Stimulated activated memory B cell treated with anti-CD40 and anti-IgM and Interleukin-4, amounts not matched to agents 10 μg/mL and 1 μg/mL and 100 μg/mL, for 72 hours (primary cell): Measurements from ENCODE around the gene TMEM191C.
"Not testable (repeated sequence)": the region's sequence is repeated elsewhere in the genome, so short reads cannot be mapped to it uniquely, and the experiment has no call there.

Source experiments
- ATAC-seq: fragments of 150-1000 bp; cut with Tn5 transposase; 2 replicates; pipeline ENCODE4 v1.10.0; 2021
- H3K27ac Mint-ChIP-seq: one replicate; pipeline ENCODE4 v1.8.0; 2022; ENCODE audit warnings: mild to moderate bottlenecking, mixed read lengths
- H3K27me3 Mint-ChIP-seq: one replicate; pipeline ENCODE4 v1.8.0; 2022; ENCODE audit warnings: mixed read lengths
- H3K36me3 Mint-ChIP-seq: one replicate; pipeline ENCODE4 v1.8.0; 2022; ENCODE audit warnings: mixed read lengths
- H3K4me1 Mint-ChIP-seq: one replicate; pipeline ENCODE4 v1.8.0; 2022; ENCODE audit warnings: mixed read lengths
- H3K4me3 Mint-ChIP-seq: one replicate; pipeline ENCODE4 v1.8.0; 2022; ENCODE audit warnings: mild to moderate bottlenecking, moderate library complexity, mixed read lengths
- H3K9me3 Mint-ChIP-seq: one replicate; pipeline ENCODE4 v1.8.0; 2022; ENCODE audit warnings: mixed read lengths

The TMEM191C gene

DNA sequence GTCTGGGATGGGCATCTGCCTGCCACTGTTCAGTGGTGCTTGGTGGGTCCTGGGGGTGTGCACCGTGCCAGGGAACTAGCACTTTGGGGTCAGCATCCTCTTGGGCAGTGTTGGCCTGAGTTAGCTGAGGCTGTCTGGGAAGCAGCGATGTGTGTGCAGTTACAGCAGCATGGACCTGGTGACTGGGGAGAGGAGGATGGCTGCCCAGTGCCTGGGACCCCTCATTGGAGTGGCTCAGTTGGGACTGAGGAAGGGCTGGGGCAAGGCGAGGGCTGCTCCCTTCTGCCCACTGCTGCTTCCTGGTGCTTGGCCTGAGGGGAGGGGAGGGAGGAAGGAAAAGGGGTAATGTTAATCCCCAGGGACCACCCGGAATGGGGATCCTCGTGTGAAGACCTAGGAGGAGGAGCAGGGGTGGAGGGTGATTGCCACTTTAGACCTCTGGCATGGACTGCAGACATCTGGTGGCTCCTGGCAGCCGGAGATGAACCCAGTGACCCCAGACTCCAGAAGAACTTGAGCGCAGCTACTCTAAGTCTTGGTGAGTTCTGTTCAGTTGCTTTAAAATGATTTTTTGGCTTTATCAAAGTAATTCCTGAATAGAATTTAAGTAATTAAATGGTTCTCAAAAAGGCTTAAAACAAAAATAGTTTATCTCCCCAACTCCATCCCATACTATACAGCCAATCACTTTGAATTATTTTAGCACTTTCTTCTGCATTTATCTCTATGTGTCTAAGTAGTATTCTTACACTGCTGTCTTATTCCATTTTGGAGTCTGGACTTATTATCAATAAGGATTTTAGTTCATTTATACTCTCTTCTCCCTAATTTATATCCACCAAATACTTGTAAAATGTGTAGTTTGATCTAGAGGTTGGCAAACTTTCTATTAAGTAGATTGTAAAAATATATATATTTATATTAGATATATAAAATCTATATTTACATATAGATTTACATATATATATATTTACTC lies 15.4 kb upstream of the TMEM191C start:
- Mint-ChIP-seq H3K36me3 (peaks cover 7% of the 10 kb centered on the region), H3K4me3 (no peak overlapping the region), H3K4me1 (no peaks in the 10 kb centered on the region), H3K27ac (no peak overlapping the region), H3K27me3 (no peaks in the 10 kb centered on the region), H3K9me3 (no peaks in the 10 kb centered on the region)
- ATAC-seq, result no peak

DNA sequence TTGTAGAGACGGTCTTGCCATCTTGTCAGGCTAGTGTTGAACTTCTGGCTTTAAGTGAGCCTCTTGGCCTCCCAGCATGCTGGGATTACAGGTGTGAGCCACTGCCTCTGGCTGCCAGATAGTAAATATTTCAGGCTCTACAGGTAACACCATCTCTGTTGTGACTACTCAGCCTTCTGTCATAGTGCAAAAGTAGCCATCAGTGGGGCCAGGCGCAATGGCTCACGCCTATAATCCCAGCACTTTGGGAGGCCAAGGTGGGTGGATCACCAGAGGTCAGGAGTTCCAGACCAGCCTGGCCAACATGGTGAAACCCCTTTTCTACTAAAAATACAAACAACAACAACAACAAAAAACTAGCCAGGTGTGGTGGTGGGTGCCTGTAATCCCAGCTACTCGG lies 14.5 kb upstream of the TMEM191C start:
- not testable (repeated sequence) for H3K36me3 Mint-ChIP-seq, H3K4me1 Mint-ChIP-seq, H3K27me3 Mint-ChIP-seq, H3K4me3 Mint-ChIP-seq, H3K9me3 Mint-ChIP-seq, ATAC-seq, H3K27ac Mint-ChIP-seq

DNA sequence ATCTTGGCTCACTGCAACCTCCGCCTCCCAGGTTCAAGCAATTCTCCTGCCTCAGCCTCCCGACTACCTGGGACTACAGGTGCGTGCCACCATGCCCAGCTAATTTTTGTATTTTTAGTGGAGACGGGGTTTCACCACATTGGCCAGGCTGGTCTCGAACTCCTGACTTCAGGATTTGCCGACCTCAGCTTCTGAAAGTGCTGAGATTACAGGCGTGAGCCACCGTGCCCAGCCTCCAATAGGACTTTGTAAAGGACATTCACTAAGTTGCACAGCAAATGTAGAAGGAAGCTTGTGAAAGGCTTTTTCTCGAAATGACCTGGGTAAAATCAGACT lies 12.2 kb upstream of the TMEM191C start:
- H3K9me3 Mint-ChIP-seq, H3K4me3 Mint-ChIP-seq, ATAC-seq, H3K27ac Mint-ChIP-seq, H3K36me3 Mint-ChIP-seq, H3K27me3 Mint-ChIP-seq, H3K4me1 Mint-ChIP-seq: not testable (repeated sequence)

DNA sequence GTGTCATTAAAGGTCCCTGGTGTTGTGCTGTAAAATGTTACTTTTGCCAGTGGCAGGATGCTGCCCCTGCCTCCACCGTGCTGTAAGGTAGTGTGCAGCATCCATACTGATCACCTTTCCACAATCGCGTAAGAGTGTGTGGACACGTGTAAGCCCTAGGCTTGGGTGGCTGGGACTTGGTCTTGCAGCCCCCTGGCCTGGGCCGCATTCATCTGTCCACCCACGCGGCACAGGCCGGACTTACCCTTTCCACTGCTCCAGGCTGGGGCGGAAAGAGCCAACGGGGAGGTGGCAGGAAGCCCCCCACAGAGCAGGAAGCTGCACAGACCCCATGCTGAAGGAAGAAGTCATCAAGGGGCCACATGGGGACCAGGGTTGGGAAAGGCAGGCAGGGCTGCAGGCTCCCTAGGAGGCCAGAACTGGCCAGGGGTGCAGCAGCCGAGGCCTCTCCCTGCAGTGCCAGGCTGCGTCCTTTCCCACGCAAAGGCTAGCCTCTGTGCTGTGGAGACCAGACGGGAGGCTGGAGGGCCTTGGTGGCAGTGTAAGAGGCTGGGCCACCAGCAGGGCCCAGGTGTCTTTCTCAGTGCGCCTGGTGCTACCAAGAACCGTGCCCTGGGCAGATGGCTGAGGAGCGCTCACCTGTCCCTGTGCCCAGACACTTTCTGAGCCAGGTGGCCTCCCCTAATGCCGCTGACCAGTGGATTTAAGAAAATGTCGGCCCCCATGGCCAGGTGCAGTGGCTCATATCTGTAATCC lies 11.7 kb upstream of the TMEM191C start:
- no peaks in the 10 kb centered on the region for H3K4me1 Mint-ChIP-seq
- no peaks in the 10 kb centered on the region for H3K9me3 Mint-ChIP-seq
- no peak overlapping the region for H3K27ac Mint-ChIP-seq
- no peaks in the 10 kb centered on the region for H3K27me3 Mint-ChIP-seq
- no peaks in the 10 kb centered on the region for H3K36me3 Mint-ChIP-seq
- H3K4me3 Mint-ChIP-seq, result no peak overlapping the region
- no peak for ATAC-seq

DNA sequence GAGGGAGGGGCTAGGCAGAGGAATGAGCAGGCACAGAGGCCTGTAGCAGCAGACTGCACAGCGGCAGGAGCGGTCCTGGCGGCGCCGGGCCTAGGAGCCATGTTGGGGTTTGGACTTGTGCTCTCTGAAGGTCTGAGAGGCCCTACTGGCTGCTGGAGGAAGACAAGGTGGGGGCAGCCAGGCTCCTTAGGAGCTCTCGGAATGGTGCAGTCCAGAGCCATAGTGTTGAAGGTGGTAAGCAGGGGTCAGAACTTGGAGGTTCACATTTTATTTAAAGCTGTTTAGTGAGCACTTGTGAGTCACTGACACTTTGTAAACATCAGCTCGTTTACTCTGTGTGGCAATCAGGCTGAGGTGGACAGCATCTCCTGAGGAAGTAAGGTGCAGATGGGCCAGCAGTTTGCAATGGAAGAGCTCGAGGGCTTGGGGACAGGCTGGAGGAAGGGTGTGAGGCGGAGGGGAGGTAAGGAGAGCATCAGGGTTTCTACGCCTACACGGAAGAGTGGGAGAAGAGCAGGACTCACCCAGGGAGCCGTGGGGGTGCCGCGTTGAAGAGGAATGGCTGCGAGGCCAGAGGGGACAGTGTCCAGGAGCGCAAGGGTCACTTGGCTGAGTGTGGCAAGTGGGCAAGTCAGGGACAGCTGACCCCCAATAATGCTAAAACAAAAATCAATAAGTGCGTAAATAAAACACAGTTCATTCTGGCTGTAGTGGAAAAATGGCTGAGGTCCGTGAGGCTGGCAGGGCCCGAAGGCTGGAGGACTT lies 10.0 kb upstream of the TMEM191C start:
- ATAC-seq, result no peak
- Mint-ChIP-seq H3K4me1 (no peaks in the 10 kb centered on the region), H3K27me3 (no peaks in the 10 kb centered on the region), H3K4me3 (no peak overlapping the region), H3K36me3 (no peaks in the 10 kb centered on the region), H3K27ac (no peak overlapping the region), H3K9me3 (no peaks in the 10 kb centered on the region)

- not testable (repeated sequence) for ATAC-seq, H3K36me3 Mint-ChIP-seq, H3K4me3 Mint-ChIP-seq, H3K27me3 Mint-ChIP-seq, H3K4me1 Mint-ChIP-seq, H3K9me3 Mint-ChIP-seq, H3K27ac Mint-ChIP-seq
Observed at GRCh38 chr22:21462672-21463071, 4.5 kb upstream of the TMEM191C start.

DNA sequence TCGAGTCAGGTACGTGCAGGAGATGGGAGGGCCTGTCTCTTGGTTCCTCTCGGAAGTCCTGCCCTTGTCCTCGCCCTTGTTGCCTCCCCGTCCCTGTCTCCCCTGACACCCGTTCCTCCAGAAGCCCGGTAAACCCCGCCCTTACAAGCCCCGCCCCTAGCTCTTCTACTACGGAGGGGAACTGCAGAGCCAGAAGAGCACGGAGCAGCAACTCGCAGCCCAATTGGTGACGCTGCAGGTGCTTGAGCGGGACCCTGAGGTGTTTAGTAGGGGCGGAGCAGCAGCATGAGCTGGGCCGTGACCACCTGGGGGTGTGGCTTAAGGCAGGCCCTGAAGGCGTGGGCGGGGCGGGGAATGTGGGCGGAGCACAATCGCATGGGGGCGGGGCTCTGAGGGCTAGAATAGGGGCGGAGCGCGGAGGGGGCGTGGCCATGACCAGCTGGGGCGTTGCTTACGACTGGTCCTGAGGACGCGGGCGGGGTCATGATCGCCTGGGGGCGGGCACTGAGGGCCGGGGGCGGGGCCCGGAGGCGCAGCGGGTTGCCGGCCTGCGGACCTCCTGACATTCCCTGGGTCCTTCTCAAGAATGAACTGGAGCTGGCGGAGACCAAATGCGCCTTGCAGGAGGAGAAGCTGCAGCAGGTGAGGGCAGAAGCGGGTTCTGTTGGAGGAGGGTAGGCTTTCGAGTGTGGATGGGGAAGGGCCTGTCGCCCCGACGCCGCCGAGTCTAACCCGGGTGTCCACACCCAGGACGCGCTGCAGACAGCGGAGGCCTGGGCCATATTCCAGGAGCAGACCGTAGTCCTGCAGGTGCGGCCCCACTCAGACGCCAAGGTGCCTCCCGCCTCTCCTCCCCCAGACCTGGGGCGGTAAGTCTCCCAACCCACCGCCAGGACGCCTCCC lies 1.3 kb downstream of the TMEM191C start:
- not testable (repeated sequence) for H3K9me3 Mint-ChIP-seq, H3K27me3 Mint-ChIP-seq, H3K36me3 Mint-ChIP-seq, H3K4me1 Mint-ChIP-seq
- Mint-ChIP-seq H3K27ac (peak overlapping the region; percentile 87), H3K4me3 (peak overlapping the region; percentile 92)
- ATAC-seq, result peak; percentile 98

DNA sequence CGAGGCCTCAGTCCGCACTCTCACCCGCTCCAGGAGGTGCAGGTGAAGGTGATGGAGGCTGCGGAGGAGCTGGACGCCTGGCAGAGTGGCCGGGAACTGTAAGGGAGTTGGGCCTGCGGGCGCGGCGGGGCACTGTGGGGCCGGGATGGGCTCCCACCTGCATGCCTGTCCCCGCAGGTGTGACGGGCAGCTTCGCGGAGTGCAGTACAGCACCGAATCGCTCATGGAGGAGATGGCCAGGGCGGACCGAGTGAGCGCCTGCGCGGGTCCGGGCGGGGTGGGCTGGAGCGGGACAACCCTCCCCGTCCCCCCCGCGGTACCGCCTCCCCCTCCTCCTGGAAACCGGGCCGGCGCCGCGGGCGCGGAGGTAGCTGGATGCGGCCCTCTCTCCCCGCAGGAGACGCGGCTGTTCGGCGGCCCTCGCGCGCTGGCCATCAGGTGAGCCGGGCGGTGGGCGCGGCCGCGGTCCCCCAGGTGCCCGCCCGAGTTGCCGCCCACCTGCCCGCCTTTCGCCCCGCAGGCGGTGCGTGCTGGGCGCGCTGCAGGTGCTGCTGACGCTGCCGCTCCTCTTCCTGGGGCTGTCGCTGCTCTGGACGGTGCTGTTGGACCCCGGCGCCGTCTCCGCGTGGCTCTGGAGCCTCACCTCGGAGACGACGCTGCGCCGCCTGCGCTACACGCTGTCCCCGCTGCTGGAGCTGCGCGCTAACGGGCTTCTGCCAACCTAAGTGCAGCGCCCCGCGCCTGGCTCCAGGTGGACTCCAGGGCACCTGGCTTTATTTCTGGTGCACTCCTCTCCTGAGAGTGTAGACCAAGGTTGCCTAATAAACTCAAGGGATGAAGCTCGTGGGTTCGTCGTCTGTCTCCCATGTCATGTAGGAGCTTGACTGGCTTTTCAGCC lies 2.2 kb downstream of the TMEM191C start:
- H3K36me3 Mint-ChIP-seq, H3K27me3 Mint-ChIP-seq, H3K9me3 Mint-ChIP-seq, H3K4me1 Mint-ChIP-seq, H3K27ac Mint-ChIP-seq, ATAC-seq, H3K4me3 Mint-ChIP-seq: not testable (repeated sequence)

- not testable (repeated sequence) for H3K9me3 Mint-ChIP-seq, H3K4me3 Mint-ChIP-seq, ATAC-seq, H3K4me1 Mint-ChIP-seq, H3K36me3 Mint-ChIP-seq, H3K27me3 Mint-ChIP-seq, H3K27ac Mint-ChIP-seq
Observed at GRCh38 chr22:21472984-21473383, 5.8 kb downstream of the TMEM191C start.

DNA sequence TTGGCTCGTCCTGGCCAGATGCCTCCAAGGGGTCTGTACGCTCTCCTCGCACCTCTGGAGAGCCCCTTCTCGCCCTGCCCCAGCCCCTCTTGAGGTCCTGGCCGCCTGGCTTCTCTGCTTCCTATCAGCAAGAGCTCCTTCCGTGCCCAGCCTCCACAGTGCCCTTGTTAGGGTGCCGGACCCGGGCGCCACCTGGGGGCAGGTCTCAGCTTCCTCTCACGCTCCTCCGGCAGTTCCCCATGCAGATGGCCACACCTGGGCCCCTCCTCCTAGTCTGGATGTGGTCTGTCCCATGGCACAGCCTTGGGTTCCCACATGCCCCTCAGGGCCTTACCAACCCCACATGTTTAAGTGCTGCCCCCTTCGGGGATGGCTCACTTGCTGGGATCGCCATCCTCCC lies 6.5 kb downstream of the TMEM191C start:
- not testable (repeated sequence) for ATAC-seq, H3K4me1 Mint-ChIP-seq, H3K9me3 Mint-ChIP-seq, H3K36me3 Mint-ChIP-seq, H3K27me3 Mint-ChIP-seq, H3K27ac Mint-ChIP-seq, H3K4me3 Mint-ChIP-seq

DNA sequence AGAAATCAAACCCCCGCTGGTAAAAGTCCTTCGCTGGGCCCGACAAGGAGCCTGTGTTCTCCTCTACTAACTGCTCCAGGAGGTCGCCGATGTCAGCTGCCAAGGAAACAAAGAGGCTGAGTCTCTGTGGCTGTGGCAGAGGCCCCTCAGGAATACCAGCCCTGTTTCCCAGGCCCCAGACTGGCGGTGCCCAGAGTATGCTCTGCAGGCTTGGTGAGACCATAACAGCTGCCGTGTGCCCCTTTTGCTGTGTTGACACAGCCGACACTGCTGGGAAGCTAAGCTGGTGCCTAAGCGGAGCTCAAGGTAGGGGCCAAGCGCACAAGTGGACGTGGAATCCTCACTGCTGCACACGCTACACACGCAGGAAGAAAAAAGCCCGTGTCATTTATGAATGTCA lies 16.9 kb downstream of the TMEM191C start:
- H3K4me1 Mint-ChIP-seq, H3K4me3 Mint-ChIP-seq, H3K9me3 Mint-ChIP-seq, ATAC-seq, H3K27ac Mint-ChIP-seq, H3K27me3 Mint-ChIP-seq, H3K36me3 Mint-ChIP-seq: not testable (repeated sequence)

DNA sequence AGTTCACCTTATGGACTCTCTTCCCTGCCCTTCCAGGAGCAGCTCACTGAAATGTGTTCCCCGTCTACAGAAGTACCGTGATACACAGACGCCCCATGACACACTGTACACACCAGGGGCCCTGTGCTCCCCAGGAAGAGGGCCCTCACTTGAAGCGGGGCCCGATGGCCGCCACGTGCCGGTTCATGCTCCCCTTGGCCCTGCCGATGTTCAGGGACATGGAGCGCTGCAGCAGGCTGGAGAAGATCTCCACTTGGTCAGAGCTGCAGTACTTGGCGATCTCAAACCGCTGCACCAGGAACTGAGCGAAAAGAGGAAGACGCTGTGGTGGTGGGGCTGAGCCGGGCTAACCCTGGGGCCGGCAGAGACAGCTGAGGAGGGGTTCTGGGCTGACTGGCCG lies 20.5 kb downstream of the TMEM191C start:
- H3K36me3 Mint-ChIP-seq, H3K4me3 Mint-ChIP-seq, H3K27me3 Mint-ChIP-seq, H3K27ac Mint-ChIP-seq, H3K4me1 Mint-ChIP-seq, H3K9me3 Mint-ChIP-seq, ATAC-seq: not testable (repeated sequence)

DNA sequence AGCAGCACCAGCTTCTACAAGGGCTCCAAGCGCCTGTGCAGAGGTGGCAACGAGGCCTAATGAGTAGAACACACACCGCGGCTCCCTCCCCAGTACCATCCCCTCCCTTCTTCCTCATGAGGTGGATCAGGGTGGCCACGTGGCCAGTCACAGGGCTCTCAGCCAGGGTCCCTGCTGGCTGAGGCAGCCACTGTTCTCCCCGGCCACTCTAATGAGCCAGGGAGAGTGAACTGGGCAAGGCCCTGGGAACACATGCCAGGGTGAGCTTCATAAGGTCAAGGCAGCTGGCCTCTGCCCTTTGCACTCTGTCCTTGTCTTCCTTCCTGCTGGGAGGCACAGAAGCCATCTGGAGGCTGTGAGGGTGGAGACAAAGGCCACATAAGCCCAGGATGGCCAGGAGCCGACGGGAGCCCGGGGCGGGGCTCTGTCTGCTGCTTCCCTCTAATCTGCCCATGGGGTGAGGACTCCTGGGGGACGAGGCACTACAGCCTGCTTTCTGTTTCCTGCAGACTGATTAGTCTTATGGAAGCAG lies 22.0 kb downstream of the TMEM191C start:
- H3K4me3 Mint-ChIP-seq, H3K27me3 Mint-ChIP-seq, ATAC-seq, H3K27ac Mint-ChIP-seq, H3K36me3 Mint-ChIP-seq, H3K9me3 Mint-ChIP-seq, H3K4me1 Mint-ChIP-seq: not testable (repeated sequence)

DNA sequence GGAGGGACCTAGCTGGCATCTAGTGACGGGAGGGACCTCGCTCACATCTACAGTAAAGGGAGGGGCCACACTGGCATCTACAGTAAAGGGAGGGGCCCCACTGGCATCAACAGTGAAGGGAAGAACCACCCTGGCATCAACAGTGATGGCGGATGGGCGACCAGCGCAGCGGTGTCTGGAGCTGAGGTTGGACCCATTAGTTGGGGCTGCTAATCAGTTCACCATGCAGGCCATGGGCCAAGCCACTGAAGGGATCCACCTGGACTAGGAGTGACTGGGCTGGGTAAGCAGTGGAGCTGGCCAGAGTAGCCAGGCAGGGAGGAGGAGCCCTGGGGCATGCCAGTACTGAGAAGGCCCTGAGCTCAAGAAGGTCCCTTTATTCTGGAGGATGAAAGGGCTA lies 23.4 kb downstream of the TMEM191C start:
- H3K27me3 Mint-ChIP-seq, H3K36me3 Mint-ChIP-seq: not testable (repeated sequence)

More for the DNA sequence above, 23.4 kb downstream of the TMEM191C start:
- H3K9me3 Mint-ChIP-seq, H3K27ac Mint-ChIP-seq, ATAC-seq, H3K4me3 Mint-ChIP-seq, H3K4me1 Mint-ChIP-seq: not testable (repeated sequence)
